C4-2B (cell line): Measurements from ENCODE around the gene IRF9.

ENCODE experiments used
- H3K27ac ChIP-seq: fragments of 450-650 bp; 2 replicates; pipeline ENCODE4 v1.5.1; 2017
- ZFX ChIP-seq: fragments of 450-650 bp; IDR thresholded peaks from 2 replicates; pipeline ENCODE4 v1.6.1; 2017
- TF ChIP-seq, protein P1 (sequence below): fragments of 450-650 bp; conservative IDR thresholded peaks from 2 replicates; pipeline ENCODE4 v1.5.1; 2017; ENCODE audit warnings: mild to moderate bottlenecking

Gene IRF9

DNA sequence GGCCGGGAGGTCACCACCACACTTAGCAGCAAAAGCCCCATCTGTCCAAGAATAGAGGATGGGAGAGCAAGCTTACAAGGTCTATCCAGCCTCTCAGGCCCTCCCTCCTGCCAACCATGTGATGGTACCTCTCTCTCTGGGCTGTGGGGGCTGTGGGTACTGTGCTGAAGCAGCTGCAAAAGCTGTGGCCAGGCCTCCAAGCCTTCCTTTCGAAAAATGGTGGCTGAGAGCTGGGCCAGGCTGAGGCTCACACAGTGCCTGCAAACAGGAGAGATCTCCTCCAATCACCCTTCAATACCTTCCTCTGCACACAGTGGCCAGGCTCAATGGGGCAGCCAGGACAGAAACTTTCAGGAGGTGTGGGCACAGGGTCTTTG lies 26.5 kb downstream of the IRF9 start:
- H3K27ac ChIP-seq: peak overlapping the region; percentile 87; the same call in 1 of the 2 replicates

GRCh38 chr14:24188251-24189058 lies 27.4 kb downstream of the IRF9 start, which contains the start of gene IPO4:
Gene IPO4, minus strand, starts transcription at chr14:24188816. Its CDS starts 29 bp downstream, at chr14:24188787.
- TF ChIP-seq, protein P1, sequence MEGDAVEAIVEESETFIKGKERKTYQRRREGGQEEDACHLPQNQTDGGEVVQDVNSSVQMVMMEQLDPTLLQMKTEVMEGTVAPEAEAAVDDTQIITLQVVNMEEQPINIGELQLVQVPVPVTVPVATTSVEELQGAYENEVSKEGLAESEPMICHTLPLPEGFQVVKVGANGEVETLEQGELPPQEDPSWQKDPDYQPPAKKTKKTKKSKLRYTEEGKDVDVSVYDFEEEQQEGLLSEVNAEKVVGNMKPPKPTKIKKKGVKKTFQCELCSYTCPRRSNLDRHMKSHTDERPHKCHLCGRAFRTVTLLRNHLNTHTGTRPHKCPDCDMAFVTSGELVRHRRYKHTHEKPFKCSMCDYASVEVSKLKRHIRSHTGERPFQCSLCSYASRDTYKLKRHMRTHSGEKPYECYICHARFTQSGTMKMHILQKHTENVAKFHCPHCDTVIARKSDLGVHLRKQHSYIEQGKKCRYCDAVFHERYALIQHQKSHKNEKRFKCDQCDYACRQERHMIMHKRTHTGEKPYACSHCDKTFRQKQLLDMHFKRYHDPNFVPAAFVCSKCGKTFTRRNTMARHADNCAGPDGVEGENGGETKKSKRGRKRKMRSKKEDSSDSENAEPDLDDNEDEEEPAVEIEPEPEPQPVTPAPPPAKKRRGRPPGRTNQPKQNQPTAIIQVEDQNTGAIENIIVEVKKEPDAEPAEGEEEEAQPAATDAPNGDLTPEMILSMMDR: no peak
- peak; percentile 65; the same call in 1 of the 2 replicates for TF ChIP-seq ZFX
- peak within 1 kb of the TSS; percentile 87 for H3K27ac ChIP-seq

More for the DNA sequence above, 26.5 kb downstream of the IRF9 start:
- TF ChIP-seq, protein P1: no peak
- TF ChIP-seq ZFX: no peak

DNA sequence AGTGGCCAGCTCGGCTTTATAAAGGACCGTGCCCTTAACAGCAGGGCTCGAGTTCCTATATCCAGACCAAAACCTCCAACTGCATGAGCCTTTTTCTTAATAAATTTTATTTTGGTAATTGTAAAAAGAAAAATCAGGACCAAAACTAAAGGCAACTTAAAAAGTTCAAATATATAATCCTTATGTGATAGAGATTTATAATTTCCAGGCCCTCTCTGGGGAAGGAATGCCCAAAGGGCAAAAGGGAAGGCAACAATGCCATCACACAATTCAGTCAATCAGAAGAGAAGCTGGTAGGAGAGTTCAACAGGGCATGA lies 28.0 kb downstream of the IRF9 start:
- TF ChIP-seq ZFX: no peak
- TF ChIP-seq, protein P1: no peak
- H3K27ac ChIP-seq: peak overlapping the region; percentile 87

DNA sequence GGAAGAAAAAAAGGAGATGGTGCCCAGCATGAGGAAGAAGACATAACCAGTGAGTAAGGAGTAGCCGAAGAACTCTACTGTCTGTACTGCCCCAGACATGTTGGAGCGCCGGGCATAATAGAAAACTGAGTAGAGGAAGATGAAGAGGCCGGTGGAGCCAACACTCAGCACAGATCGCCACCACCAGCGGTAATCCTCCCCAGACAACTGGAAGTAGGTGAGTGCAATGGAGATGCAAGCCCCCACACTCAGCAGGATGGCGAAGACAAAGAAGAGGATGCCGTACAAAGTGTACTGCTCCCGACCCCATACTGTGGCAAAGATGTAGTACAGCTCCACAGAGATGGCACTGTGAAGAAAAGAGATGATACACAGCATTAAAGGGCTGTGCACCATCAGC lies 28.4 kb downstream of the IRF9 start:
- peak overlapping the region; percentile 87; the same call in 1 of the 2 replicates for H3K27ac ChIP-seq
- TF ChIP-seq, protein P1: no peak
- TF ChIP-seq ZFX: no peak

- H3K27ac ChIP-seq: no peak overlapping the region
- TF ChIP-seq, protein P1: no peak
- no peak for TF ChIP-seq ZFX
Measured at GRCh38 chr14:24190416-24190815, 29.4 kb downstream of the IRF9 start.

GRCh38 chr14:24192933-24193332 lies 31.9 kb downstream of the IRF9 start:
- TF ChIP-seq ZFX: no peak
- TF ChIP-seq, protein P1: no peak
- no peak overlapping the region for H3K27ac ChIP-seq

- TF ChIP-seq ZFX: no peak
- TF ChIP-seq, protein P1: no peak
- H3K27ac ChIP-seq: peak overlapping the region; percentile 95
Measured at GRCh38 chr14:24194186-24194872, 33.3 kb downstream of the IRF9 start.
